ENCODE data around the gene ZC3HAV1L.
"Not testable (repeated sequence)": the region's sequence is repeated elsewhere in the genome, so short reads cannot be mapped to it uniquely, and the experiment has no call there.

ZC3HAV1L gene

DNA sequence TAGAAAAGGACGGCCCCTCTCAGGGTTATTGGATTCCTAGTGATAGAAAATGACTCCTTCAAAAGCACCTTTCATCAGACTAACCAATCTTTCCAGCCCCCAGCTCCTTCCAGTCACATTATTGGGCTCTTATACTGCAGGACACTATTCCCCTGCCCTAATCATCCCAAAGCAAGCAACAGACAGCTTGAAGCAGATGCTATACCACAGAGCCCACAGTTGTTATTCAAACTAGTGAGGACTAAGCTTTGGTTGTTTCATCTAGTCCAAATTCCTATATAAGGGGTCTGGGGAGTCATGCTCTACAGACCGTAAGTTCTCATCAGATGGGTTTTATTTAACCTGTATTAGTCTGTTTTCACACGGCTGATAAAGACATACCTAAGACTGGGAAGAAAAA, 24.5 kb downstream of the ZC3HAV1L start:
- no peak for DNase-seq

DNA sequence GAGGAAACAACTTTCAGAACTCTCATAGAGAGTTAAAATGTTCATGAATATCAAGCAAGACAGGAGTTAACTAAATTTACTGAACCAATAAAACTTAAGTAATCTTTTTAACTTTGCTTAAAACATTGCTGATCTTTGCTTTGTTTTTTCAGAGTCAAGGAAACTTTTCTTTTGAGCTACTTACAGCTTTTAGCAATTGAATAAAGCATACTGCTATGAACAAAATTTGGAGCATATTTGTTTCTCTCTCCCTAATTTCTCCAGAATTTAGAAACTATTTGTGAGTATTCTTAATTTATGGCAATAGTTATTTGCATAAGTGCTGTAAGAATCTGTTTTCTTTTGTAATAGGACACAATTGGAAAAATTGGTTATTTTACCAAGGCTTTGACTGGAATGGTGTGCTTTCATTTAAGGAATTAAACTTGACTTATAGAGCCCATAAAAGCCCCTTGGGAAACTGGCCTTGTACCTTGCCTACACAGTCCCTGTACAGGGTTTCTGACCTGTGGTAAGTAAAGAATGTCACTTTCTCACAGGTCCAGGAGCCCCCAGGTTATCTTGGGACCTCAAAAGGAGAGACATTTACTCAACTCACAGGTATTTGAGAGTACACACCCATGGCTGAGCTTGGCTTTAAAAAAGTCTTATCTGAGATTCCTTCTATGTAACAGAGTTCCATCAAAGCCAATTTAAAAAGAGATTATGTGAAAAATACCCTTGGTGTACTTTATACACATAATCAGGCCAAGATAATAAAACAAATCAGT, 31.3 kb downstream of the ZC3HAV1L start:
- no peak for DNase-seq

DNA sequence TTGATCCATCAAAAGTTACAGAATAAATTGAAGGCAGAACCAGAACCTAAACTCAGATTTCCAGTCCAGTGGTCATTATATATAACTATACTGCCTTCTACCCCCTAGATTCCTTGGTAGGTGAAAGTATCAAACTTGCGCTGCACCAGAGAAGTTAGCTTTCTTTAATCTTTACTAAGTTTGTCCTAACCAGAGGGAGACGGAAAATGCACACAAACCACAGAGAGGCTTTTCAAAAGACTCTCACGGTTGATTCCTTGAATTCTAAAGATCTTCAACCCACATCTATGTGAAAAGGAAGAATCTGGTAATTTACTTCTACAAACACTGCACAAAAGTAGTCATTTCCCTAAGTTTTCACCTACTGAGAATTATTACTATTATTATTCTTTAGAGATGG, 36.4 kb downstream of the ZC3HAV1L start:
- no peak for DNase-seq

DNA sequence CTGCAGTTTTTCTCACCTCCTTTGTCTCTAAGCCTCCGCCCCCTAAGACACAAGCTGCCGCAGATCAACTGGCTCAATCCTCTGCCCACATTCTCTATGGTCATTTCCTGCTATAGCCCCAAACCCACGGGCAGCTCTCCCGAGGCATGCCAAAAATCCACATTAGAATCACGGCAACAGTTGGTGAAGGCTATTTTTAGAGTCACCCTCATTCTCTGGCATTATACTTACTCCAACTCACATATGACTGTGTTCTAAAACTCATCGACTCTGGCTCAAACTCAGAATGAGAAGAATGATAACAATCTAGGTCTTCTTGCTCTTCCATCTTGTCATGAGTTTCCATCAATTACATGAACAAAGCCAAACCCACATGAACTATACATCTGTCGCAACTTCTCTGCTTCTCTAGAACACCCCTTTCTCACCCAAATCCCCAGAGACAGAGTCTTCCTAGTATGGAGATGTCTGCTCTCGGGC, 43.8 kb downstream of the ZC3HAV1L start:
- DNase-seq: no peak

DNA sequence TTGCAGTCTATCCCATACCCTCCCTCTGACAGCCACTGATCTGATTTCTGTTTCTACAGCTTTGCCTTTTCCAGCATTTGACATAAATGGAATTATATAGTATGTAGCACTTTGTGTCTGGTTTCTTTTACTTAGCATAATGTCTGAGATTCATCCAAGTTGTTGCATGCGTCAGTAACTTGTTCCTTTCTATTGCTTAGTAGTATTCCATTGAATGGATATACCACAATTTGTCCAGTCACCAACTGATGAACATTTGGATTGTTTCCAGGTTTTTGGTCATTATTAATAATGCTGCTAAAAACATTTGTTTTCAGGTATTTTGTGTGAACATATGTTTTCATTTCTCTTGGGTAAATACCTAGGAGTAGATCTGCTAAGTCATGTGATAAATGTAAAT, 48.2 kb downstream of the ZC3HAV1L start:
- DNase-seq: no peak

DNA sequence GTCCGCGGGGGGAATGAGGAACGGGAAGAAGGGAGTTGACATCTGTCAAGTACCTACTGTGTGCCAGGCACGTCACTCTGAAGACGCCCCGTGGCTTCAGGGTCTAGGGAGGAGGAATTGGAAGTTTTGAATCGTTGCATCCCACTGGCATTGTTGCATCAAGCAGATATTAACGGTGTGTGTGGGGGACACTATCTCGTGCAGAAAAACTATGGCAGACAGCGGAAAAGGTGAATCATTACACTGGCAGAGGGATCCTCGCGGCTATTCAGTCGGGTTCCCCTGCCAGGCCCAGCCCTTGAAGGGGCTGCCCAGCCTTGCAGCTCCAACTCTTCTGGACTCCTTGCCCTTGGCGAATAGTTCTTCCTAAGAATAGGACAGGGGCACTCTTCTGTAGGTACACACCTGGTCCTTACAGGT, 53.6 kb downstream of the ZC3HAV1L start:
- DNase-seq: no peak

DNA sequence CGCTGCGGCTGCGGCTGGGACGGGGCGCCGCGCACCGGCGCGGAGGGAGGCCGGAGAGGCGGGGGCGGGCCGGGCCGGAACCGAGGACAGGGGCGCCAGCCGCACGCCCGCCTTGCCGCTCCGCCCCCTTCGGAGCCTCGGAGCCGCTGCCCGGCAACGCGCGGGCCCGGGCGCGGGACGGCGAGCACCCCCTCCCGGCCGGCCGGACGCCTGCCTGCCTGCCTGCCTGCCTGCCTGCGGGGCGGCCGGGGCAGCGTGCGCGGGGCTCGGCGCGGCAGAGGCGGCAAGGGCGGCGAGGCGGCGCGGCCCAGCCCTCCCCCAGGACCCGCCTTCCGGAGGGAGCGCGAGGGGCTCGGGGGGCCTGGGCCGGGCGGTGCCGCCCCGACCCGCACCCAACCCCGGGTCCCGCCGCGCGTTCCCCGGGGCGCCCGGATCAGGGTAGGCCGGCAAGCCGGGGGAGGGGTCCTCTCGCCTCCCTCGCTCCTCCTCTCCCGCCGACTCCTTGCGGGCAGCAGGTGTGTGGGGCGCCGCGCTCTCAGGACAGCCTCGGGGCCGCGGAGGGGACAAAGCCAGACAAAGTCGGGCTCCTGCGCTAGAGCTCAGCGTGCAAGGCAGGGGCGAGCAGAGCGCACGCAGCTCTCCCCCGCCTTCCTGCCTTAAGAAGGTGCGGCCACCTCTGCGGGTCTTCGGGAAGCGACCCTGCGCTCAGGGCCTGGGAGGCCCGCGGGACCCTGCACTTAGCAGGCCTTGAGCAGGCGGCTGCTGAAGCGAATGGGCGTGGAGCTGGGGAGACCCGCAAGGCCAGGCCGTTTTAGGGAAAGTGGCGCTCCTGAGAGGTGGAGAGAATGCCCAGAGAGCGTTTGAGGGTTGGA, 54.3 kb downstream of the ZC3HAV1L start, which contains the start of gene KIAA1549:
Gene KIAA1549 (minus strand): TSS at position 58 of the 872 bp plus-strand sequence. CDS start 120 bp downstream, outside the sequence.
- DNase-seq: peak; percentile 11 to 26

DNA sequence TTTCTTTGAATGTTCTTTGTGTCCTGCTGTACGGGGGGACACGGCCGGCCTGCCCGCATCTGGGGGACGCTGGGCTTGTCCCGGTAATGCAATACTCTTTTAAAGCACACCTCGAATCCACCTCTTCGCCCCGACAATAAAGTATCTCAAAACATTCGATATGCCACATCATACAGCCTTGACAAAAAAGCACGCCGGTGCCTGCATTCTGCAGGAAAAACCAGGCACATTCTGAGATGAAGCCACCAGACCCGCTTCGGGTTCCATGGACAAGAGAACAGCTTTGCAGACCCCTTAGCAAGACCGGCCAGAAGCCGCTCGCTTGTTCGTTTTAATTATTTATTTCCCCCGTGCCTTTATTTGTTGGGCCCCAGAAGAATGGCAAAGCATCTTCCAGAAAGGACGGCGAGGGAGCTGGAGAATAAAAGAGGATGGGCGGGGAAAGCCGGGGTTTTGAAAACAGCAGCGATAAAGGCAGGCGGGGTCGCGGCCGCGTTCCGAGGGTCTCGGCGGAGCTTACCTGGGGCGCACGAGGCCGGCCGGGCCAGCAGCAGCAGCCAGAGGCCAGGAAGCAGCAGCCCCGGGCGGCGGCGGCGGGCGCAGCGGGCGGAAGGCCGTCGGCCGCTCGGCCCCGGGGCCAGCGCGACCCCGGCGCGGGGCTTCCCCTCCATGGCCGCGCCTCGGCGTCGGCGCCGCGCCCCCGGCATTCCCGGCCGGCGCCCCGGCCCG, 55.1 kb downstream of the ZC3HAV1L start:
- DNase-seq: no peak

DNA sequence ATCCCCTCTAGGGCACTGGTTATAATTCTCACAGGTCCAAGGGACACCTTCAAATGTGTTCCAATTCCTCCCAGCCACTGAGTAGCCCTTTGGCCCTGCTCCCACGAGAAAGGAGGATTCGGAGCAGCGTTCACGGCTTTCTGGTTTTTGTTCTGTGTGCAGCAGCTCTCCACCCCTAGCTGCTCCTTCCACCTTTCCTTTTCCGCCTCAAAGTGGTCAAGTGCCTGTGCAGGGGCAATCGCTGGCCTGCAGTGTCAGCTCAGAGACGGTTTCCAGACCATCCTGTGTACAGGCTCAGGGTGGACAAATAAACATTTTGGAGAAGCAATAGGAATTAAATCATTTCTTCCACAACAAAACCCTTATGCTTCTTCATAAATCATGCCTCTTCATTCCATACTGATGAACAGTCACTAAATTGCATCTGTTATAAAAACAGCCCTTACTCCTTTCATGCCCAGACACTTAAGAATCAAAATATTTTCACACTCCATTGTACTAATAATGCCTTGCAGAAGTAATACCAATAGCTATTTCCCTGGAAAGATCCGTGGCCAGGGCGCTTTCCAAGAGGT, 55.8 kb downstream of the ZC3HAV1L start:
- DNase-seq: no peak

DNA sequence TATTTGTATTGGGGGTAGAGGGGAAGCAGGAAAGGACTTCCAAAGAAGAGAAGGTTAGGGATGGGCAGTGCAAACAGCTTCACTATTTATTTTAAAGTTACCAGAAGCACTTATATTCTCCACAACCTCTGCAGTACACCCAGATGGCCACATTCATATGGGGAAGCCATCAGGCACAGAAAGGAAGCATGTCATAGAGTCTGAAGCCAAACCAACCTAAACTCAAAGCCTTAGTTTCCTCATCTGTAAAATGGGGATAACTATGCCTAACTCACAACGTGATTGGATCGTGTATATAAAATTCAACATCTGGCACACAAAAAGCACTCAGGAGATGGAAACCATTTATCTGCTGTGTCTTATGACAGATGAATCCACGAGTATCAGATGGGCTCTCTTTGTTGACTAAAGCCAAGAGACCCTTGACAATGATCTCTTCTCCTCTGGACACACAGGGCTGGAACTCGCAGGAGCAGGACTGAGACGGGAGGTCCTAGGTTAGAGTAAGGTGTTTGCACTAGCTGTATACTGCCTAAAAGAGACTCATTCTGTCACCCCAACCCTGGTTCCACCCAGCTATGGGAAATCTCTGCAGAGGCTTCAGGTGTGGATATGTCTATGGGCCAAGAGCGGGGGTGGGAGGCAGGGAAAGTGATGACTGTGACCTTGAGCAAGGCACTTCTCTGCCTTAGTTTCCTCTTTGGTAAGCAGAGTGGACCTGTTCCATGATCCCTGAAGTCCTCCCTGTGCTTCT, 56.4 kb downstream of the ZC3HAV1L start:
- no peak for DNase-seq

DNA sequence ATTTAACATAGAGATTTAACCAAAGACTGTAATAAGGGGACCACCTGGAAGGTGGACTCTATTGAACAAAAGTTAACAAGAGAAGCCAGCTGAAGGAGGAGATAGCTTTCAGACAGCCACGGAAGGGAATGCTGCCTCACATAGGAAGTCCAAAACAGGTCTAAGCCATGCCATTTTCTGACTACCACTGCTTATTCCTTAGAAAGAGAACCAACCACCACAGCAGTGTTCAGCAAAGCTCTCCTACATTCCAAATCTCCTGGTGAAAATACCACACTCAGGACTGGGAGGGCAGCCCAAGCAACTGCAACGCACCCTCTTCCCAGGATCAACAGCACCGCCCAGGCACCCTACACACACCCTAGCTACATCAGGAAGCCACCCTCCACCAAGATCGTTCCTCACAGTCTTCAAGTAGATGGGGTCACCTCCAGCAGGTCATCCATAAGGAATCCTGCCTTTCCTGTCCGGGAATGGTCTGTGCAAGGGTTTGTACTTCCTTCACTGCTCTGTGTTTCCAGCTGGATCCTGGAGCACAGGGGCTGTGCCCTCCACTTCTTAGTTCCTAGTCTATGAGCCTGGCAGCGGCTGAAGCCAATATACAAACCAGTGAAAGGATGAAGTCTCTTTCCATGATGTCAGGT, 57.2 kb downstream of the ZC3HAV1L start:
- DNase-seq: no peak

DNA sequence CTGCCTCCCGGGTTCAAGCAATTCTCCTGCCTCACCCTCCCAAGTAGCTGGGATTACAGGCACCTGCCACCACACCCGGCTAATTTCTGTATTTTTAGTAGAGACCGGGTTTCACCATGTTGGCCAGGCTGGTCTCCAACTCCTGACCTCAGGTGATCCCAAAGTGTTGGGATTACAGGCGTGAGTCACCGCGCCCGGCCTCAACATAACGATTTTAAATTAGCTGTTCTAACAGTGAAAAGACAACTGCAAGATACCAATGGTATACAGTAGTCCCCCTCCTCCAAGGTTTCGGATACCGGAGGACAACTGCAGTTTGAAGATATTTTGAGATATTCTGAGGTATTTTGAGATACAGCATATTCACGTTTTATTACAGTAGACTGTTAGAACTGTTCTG, 59.7 kb downstream of the ZC3HAV1L start:
- DNase-seq: not testable (repeated sequence)
